Measurements from ENCODE around the gene C5AR2.
"Not testable (repeated sequence)": the region's sequence is repeated elsewhere in the genome, so short reads cannot be mapped to it uniquely, and the experiment has no call there.

The C5AR2 gene

DNA sequence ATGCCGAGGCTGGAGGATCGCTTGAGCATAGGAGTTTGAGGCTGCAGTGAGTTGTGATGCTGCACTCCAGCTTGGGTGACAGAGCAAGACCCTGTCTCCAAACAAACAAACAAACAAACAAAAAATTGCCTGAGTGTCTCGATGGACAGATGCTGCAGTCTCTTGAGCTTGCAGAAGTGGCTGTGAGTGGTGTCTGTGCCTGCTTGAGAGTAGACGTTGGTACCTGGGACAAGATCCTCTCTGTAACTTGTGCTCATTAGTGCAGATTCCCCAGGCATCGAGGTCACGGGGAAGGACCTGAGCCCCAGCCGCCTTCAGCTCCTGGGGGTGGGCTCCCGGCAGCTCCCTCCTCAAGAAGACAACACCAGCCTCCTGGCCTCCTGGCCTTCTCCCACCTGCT is 8.6 kb upstream of the C5AR2 start:
- DNase-seq (ENCODE audit: low read depth in 2 of 2): no peak

DNA sequence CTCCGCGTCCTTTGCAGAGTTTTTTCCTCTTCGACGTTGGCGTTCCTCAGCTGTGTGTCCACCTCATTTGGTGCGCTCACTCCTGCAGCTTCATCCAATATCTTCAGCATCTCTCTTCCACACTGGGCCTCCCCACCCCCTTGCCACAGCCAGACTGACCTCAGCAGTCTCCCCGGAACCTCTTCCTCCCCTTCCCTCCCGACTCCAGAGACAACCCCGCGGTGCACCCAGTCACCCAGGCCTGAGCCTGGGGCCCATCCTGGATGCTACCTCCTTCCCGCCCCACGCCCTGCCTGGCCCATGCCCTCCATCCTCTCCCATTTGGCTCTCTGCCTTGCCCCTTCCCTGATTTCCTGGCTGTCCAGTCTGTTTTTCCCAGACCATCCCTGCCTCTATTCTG is 8.1 kb upstream of the C5AR2 start:
- DNase-seq (ENCODE audit: low read depth in 2 of 2): no peak

DNA sequence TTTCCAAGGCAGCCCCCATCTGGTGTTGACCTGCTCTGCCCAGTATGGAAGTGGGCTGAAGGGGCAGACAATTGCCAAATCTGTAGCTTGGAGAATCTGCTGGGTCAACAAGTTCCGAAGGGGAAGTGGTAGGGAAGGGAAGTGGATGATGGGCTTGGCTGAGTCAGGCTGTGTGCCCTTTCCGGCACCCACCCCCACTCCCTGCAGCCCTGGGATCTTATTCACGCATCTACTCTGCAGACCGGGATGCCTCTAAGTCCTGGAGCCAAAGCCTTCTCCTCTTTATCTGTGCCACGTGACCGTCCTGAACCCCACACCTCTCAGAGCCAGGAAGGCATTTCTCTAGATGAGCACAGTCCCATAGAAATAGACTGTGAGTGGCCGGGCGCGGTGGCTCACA is 7.5 kb upstream of the C5AR2 start:
- DNase-seq (ENCODE audit: low read depth in 2 of 2): no peak

DNA sequence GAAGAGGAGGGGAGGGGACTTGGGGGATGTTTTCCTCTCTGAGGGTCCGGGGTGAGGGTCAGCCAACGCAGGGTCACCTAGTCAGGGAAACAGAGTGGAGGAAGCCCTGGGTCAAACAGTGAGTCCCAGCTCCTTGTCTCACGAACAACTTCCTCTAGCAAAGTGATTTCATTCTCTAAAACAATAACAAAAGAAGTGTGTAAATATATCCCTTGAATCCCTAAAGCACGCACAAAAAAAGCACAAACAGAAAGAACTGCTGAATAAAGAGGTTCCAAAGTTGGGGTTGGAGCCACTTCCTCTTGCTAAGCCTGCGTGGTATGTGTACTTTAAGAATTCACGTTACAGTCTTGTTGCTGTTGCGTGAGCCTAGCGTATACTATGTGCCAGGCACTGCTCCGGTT is 1.5 kb upstream of the C5AR2 start:
- no peak for DNase-seq (ENCODE audit: low read depth in 2 of 2)

DNA sequence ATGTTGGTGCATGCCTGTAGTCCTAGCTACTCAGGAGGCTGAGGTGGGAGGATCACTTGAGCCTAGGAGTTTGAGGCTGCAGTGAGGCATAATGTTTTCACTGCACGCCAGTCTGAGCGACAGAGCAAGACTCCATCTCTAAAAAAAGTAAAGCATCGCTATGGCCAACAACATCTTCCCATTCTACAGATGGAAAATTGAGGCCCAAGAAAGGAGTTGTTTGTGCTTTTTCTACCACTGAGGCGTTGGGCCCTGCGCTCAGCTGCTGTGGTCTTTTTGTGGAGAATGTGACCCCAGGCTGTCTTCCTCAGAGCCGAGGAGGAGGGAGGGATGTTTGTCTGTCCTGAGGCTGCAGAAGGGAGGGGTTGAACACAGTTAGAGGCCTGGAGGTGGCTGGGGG is 485 bp upstream of the C5AR2 start:
- no peak for DNase-seq (ENCODE audit: low read depth in 2 of 2)

DNA sequence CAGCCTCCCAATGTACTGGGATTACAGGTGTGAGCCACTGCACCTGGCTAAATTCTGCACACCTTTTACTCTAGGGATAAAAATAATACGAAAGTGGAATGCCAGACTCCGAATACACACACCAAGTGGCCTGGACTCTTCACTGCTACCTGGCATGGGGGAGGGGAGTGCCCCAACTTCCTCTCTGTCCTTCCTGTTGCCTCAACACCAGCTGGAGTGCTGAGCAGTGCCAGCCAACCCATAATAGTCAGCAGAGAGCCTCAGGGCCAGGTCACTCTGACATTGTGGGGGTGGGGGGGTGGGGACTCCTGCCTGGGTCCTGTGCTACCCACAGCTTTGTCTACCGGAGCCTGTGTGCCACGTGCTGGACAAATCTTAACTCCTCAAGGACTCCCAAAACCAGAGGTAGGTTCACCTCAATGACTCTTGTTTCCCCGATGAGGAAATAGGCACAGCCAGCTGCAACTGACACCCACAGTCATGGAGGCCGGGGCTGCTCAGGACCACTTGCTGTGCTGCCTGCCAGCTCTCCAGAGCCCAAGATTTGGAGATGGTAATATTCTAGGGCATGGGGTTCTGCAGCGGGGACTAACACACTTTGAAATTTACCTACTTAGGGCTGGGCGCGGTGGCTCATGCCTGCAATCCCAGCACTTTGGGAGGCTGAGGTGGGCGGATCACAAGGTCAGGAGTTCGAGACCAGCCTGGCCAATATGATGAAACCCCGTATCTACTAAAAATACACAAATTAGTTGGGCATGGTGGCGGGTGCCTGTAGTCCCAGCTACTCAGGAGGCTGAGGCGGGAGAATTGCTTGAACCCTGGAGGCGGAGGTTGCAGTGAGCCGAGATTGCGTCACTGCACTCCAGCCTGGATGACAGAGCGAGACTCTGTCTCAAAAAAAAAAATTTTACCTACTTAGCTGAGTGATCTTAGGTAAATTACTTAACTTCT is 5.1 kb downstream of the C5AR2 start:
- not testable (repeated sequence) for DNase-seq (ENCODE audit: low read depth in 2 of 2)

DNA sequence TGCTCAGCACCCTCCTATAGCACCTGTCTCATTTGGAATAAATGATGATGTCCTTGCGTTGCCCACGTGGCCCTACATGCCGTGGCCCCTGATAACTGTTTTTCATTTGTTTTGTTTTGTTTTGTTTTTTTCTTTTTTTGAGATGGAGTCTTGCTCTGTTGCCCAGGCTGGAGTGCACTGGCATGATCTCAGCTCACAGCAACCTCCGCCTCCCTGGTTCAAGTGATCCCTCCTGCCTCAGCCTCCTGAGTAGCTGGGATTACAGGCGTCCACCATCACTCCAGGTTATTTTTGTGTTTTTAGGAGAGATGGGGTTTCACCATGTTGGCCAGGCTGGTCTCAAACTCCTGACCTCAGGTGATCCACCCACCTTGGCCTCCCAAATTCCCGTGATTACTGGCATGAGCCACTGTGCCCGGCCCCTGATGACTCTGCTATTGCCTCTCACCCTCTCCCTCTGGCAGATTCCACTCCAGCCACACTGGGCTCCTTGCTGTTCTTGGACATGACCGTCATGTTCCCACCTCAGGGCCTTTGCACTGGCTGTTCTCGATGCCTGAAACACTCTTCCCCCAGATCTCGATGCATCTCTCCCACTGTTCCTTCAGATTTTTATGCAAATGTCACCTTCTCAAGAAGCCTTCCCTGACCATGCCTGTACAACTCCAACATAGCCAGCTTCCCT is 7.4 kb downstream of the C5AR2 start:
- no peak for DNase-seq (ENCODE audit: low read depth in 2 of 2)

DNA sequence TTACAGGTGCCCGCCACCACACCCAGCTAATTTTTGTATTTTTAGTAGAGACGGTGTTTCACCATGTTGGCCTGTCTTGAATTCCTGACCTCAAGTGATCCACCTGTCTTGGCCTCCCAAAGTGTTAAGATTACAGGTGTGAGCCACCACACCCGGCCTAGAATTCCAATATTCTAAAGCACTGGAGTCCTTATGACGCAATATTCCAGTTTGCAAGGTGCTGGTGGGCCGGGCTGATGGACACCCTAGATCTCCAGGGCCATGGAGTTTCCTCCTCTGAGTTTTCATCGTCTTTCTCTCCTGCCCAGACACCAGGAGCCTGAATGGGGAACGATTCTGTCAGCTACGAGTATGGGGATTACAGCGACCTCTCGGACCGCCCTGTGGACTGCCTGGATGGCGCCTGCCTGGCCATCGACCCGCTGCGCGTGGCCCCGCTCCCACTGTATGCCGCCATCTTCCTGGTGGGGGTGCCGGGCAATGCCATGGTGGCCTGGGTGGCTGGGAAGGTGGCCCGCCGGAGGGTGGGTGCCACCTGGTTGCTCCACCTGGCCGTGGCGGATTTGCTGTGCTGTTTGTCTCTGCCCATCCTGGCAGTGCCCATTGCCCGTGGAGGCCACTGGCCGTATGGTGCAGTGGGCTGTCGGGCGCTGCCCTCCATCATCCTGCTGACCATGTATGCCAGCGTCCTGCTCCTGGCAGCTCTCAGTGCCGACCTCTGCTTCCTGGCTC is 8.7 kb downstream of the C5AR2 start:
- no peak for DNase-seq (ENCODE audit: low read depth in 2 of 2)

DNA sequence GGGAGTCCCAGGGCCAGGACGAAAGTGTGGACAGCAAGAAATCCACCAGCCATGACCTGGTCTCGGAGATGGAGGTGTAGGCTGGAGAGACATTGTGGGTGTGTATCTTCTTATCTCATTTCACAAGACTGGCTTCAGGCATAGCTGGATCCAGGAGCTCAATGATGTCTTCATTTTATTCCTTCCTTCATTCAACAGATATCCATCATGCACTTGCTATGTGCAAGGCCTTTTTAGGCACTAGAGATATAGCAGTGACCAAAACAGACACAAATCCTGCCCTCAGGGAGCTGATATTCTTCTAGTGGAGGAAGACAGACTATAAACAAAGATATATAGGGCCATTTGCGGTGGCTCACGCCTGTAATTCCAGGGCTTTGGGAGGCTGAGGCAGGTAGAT is 9.8 kb downstream of the C5AR2 start:
- no peak for DNase-seq (ENCODE audit: low read depth in 2 of 2)

DNA sequence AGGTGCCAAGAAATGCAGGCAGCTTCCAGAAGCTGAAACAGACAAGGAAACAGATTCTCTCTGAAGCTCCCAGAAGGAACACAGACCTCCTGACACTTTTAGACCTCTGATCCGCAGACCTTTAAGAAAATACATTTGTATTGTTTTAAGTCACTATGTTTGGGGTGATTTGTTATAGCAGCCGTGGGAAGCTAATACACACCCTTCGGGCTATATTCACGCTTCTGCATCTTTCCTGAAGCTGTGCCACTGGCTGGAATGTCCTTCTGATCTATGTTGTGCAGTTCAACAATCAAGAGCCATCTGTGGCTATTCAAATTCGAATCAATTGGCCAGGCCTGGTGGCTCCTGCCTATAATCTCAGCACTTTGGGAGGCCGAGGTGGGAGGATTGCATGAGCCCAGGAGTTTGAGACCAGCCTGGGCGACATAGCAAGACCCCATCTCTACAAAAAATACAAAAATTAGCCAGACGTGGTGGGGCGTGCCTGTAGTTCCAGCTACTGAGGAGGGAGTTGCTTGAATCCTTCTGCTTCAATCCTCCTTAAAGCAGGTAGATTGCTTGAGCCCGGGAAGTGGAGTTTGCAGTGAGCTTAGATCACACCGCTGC is 11.3 kb downstream of the C5AR2 start:
- DNase-seq (ENCODE audit: low read depth in 2 of 2): no peak

DNA sequence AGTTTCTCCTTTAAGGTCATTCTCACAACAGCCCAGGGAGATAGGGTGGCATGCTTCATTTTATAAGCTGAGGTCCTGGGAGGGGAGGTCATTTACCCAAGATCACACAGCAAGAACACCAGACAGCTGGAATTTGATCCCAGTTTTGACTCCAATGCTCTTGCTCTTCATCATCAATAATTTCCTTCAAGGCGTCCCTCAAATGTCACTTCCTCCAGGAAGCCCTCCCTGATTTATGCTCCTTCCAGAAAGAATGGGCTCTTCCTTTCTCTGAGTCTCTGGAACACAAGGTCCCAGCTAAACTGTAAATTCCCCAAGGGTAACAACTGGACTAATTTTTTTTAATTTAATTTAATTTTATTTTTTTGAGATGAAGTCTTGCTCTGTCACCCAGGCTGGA is 12.4 kb downstream of the C5AR2 start:
- DNase-seq (ENCODE audit: low read depth in 2 of 2): no peak

DNA sequence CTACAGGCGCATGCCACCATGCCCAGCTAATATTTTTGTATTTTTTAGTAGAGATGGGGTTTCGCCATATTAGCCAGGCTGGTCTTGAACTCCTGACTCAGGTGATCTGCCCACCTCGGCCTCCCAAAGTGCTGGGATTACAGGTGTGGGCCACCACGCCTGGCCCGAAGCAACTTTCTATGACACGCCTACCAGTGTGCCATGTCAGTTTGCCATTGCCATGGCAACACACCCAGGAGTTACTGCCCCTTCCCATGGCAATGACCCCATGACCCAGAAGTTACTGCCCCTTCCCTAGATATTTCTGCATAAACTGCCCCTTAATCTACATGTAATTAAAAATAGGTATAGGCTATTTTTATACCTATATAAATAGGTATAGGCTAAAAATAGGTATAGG is 14.0 kb downstream of the C5AR2 start:
- DNase-seq (ENCODE audit: low read depth in 2 of 2): not testable (repeated sequence)

DNA sequence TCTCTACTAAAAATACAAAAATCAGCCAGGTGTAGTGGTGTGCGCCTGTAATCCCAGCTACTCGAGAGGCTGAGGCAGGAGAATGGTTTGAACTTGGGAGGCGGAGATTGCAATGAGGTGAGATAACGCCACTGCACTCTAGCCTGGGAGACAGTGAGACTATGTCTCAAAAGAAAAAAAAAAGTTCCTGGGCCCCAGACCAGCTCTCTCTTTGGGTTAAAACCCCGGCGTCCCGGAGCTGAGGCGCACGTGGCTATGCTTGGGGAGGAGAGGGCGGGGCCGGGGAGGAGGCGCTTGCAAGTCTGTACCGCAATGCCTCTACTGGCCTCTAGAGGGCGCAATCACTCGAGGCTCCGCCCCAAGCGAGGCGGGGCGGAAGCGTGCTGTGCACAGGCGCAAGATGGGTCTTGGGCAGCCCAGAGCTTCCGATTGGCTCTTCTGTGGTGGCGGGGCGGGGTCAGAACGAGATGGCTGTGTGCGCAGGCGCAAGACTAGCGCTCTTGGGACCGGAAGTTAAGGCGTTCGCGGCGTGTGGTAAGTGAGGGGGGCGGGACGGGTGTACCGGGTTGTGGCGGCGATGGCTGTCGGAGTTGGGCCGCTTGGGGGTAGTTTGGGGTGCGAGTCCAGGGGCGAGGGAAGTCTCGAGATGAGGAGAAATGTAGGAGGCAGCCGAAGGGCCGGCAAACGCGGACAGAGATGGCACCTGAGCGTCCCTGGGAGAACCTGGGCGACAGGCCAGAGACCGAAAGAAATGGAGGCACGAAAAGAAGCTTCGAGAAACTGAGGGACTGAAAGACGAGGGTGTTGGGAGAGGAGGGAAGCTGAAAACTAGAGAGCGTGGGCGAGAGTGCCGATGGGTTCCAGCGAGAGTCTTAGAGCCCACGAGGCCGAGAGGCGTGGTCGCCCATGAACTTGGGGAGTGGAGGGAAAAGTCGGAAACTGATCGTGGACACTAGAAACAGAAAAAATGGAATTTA is 17.1 kb downstream of the C5AR2 start, which contains the start of gene DHX34:
Gene DHX34 (plus strand): TSS at position 497 of the 977 bp plus-strand sequence. CDS start 3,716 bp downstream, outside the sequence.
- DNase-seq (ENCODE audit: low read depth in 2 of 2): peak; percentile 98 to 99

DNA sequence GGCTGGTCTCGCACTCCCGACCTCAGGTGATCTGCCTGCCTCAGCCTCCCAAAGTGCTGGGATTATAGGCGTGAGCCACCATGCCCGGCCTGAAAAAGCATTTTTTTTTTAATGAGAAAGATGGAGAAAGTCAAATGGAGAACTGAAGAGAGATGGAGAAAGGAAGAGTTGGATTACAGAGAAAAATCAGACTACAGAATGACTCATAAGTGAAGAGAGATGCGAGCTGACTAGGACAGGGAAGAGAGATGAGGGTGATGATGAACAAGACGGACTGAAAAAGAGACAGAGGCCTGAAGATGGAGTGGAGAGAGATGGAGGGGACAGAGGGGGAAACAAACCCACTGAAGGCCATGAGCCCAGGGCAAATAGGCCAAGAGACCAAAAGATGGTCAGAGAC is 18.7 kb downstream of the C5AR2 start:
- no peak for DNase-seq (ENCODE audit: low read depth in 2 of 2)

DNA sequence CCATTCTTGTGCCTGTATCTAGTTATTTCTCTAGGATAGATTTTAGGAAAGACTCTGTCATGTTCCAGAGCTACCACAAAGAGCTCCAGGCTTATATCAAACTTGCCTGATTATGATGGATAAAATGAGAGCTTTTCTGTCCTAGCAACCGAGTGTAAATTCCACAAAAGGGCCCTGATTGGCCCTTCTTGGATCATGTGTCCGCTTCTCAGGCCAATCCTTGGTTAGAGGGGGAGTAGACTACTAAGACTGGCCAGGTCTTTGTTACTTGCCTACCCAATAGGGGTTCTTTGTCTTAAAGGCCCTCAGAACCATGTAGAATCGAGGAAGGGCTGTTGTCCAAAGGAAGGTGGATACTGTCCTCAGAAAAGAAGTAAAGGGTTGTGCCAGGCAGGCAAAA is 19.6 kb downstream of the C5AR2 start:
- DNase-seq (ENCODE audit: low read depth in 2 of 2): no peak

DNA sequence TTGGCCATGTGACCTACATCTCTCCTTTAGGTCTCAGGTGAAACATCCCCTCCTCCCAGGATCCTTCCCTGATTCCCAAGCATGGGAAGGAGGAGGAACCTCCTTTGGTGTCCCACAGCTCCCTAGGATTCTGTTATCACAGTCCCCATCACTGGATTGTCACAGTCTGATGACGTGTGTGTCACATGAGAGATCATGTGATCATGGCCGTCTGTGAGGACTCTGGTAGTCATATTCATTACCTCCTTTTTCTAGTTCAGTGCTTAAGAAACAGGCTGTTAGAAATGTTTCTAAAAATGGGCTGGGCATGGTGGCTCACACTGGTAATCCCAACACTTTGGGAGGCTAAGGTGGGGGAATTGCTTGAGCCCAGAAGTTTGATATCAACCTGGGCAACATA is 20.1 kb downstream of the C5AR2 start:
- no peak for DNase-seq (ENCODE audit: low read depth in 2 of 2)

DNA sequence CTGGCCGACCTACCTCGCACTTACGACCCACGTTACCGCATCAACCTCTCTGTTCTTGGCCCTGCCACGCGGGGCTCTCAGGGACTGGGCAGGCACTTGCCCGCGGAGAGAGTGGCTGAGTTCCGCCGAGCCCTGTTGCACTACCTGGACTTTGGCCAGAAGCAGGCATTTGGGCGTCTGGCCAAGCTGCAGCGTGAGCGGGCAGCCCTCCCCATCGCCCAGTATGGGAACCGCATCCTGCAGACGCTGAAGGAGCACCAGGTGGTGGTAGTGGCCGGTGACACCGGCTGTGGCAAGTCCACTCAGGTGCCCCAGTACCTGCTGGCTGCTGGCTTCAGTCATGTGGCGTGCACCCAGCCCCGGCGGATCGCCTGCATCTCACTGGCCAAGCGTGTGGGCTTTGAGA is 21.3 kb downstream of the C5AR2 start:
- no peak for DNase-seq (ENCODE audit: low read depth in 2 of 2)

DNA sequence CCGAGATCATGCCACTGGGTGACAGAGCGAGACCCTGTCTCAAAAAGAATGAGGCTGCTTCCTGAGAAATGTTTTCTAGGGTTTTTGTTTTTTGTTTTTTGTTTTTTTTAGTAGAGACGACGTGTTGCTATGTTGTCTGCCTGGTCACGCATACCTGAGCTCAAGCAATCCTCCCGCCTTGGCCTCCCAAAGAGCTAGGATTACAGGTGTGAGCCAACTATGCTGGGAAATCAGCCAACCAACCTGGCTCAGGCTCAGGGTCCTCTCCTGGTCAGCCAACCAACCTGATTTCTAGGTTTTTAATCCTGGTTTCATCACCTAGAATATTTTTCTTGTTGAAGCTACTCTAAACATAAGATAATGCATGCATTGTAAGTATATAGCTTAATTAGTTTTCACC is 24.9 kb downstream of the C5AR2 start:
- DNase-seq (ENCODE audit: low read depth in 2 of 2): no peak

DNA sequence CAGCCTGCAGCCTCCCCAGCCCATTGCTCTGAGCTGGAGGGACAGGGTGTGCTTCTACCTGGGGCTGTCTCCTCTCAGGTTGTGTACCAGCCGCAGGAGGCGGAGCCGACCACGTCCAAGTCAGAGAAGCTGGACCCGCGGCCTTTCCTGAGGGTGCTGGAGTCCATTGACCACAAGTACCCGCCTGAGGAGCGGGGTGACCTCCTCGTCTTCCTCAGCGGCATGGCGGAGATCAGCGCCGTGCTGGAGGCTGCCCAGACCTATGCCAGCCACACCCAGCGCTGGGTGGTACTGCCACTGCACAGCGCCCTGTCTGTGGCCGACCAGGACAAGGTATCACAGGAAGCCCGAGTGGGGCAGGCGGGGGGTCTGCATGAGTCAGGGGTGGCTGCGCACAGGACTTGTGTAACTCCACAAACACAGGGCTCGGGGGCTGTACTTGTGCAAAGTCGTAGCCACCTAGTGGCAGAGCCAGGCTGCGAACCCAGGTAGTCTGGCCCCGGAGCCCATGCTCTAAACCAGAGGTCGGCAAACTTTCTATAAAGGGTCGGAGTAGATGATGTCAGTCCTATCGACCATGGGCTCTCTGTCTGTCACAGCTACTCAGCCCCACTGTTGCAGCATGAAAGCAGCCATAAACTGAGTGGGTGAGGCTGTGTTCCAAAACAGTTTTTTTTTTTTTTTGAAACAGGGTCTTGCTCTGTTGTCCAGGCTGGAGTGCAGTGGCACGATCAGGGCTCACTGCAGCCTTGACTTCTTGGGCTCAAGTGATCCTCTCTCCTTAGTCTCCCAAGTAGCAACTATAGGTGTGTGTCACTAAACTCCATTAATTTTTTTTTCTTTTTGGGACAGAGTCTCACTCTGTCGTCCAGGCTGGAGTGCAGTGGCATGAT is 26.1 kb downstream of the C5AR2 start:
- no peak for DNase-seq (ENCODE audit: low read depth in 2 of 2)

DNA sequence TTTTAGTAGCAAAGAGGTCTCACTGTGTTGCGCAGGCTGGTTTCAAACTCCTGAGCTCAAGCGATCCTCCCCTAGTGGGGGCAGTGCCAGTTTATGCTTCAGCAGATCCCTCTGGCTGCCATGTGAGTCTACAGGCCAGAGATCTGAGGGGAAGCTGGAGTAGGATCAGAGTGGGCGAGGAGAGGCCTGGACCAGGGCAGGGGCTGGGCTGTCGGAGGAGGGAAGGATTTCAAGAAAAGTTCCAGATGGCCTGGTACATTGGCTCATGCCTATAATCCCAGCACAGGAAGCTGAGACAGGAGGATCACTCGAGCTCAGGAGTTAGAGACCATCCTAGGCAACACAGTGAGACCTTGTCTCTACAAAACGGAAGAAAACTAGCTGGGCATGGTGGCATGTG is 27.0 kb downstream of the C5AR2 start:
- no peak for DNase-seq (ENCODE audit: low read depth in 2 of 2)

All from stimulated activated CD8-positive, alpha-beta memory T cell treated with anti-CD3 and anti-CD28 coated beads, Interleukin-15, amount 100 ng/mL, for 48 hours (primary cell).